ENCODE data around the gene DDX28. TPM values are rescaled to one million over a fixed set of nuclear protein-coding genes. Genes with fewer than 3 reads are reported as not detected.

Gene DDX28
- 7.2 and 9.0 TPM in 2 replicates for total RNA-seq

GRCh38 chr16:68022728-68023537, at the start of gene DDX28, which contains the start of gene DUS2:
Gene DDX28 (minus strand): TSS chr16:68023232. CDS start chr16:68023202, 30 bp downstream.
Gene DUS2 (plus strand): TSS chr16:68023284. CDS start chr16:68038024, 14,740 bp downstream.

GRCh38 chr16:68015681-68016080, 7.4 kb downstream of the DDX28 start, which contains the start of gene DPEP2NB:
Gene DPEP2NB (minus strand): TSS chr16:68015911. CDS start chr16:68015770, 141 bp downstream.

GRCh38 chr16:67998779-67999688, 24.0 kb downstream of the DDX28 start, which contains the start of gene DPEP2:
Gene DPEP2 (minus strand): TSS chr16:67999484. CDS start chr16:67993212, 6,272 bp downstream.

GRCh38 chr16:67979955-67980678, 42.9 kb downstream of the DDX28 start, which contains the start of gene DPEP3:
Gene DPEP3 (minus strand): TSS chr16:67980499. CDS start chr16:67980380, 119 bp downstream.

Other genes starting within 250 kb of the DDX28 start
- gene RANBP10, start 216.7 kb downstream of the DDX28 start, total RNA-seq = 3.6 and 4.7 TPM in 2 replicates
- gene TSNAXIP1, start 216.3 kb downstream of the DDX28 start, total RNA-seq = 0.99 and 1.1 TPM in 2 replicates
- gene THAP11, start 180.9 kb downstream of the DDX28 start, total RNA-seq = 27.5 and 28.2 TPM in 2 replicates
- gene NUTF2, start 176.3 kb downstream of the DDX28 start, total RNA-seq = 119 and 132 TPM in 2 replicates
- gene CENPT, start 175.5 kb downstream of the DDX28 start, total RNA-seq = 20.6 and 27.5 TPM in 2 replicates
- 55.0 and 55.4 TPM in 2 replicates for gene EDC4, start 150.2 kb downstream of the DDX28 start, total RNA-seq
- not detected in 2 replicates for gene NRN1L, start 138.3 kb downstream of the DDX28 start, total RNA-seq
- gene PSKH1, start 130.0 kb downstream of the DDX28 start, total RNA-seq = 14.0 and 16.2 TPM in 2 replicates
- 0.66 and 0.75 TPM in 2 replicates for gene CTRL, start 91.4 kb downstream of the DDX28 start, total RNA-seq
- gene PSMB10, start 86.4 kb downstream of the DDX28 start, total RNA-seq = 61.7 and 76.1 TPM in 2 replicates
- gene LCAT, start 79.1 kb downstream of the DDX28 start, total RNA-seq = 6.0 and 8.2 TPM in 2 replicates
- gene SLC12A4, start 54.6 kb downstream of the DDX28 start, total RNA-seq = 97.6 and 138 TPM in 2 replicates
- gene DPEP3, start 42.7 kb downstream of the DDX28 start, total RNA-seq = not detected in 2 replicates
- gene DPEP2, start 23.7 kb downstream of the DDX28 start, total RNA-seq = not detected in 2 replicates
- not detected in 2 replicates for gene DPEP2NB, start 7.3 kb downstream of the DDX28 start, total RNA-seq
- 13.2 and 18.0 TPM in 2 replicates for gene DUS2, start 52 bp upstream of the DDX28 start, total RNA-seq
- gene NFATC3, start 62.1 kb upstream of the DDX28 start, total RNA-seq = 7.8 and 9.6 TPM in 2 replicates
- not detected in 2 replicates for gene ESRP2, start 212.9 kb upstream of the DDX28 start, total RNA-seq
- 28.2 and 30.0 TPM in 2 replicates for gene PLA2G15, start 222.1 kb upstream of the DDX28 start, total RNA-seq
- gene SLC7A6, start 241.3 kb upstream of the DDX28 start, total RNA-seq = 9.7 and 11.1 TPM in 2 replicates

All from aortic smooth muscle cell (primary cell).